MM.1S (cell line): Measurements from ENCODE around the gene DNAJB8.

Experiments used
- DNase-seq: peaks from one replicate; pipeline ENCODE4 v3.0.0-alpha.2; 2015
- H2AFZ ChIP-seq: fragments of 300-600 bp; sonication (generic); 2 replicates; pipeline ENCODE4 v1.6.0; 2016; ENCODE audit warnings: antibody characterized with exemption, low read length
- H3F3A ChIP-seq: fragments of 300-600 bp; sonication (generic); 2 replicates; pipeline ENCODE4 v1.6.1; 2016; ENCODE audit warnings: mild to moderate bottlenecking, antibody characterized with exemption, low read length, moderate library complexity, mixed read lengths; ENCODE audit not compliant: insufficient read depth
- H3K27ac ChIP-seq: fragments of 300-600 bp; sonication (generic); 2 replicates; pipeline ENCODE4 v1.5.1; 2016; ENCODE audit warnings: mild to moderate bottlenecking, low read length
- H3K27me3 ChIP-seq: fragments of 300-600 bp; sonication (generic); replicated peaks from 2 replicates; pipeline ENCODE4 v1.6.0; 2016; ENCODE audit warnings: low read length; ENCODE audit not compliant: insufficient read depth
- H3K36me3 ChIP-seq: fragments of 300-600 bp; sonication (generic); replicated peaks from 2 replicates; pipeline ENCODE4 v1.6.1; 2016; ENCODE audit warnings: mild to moderate bottlenecking, low read length, mixed read lengths; ENCODE audit not compliant: insufficient read depth
- H3K4me1 ChIP-seq: fragments of 300-600 bp; sonication (generic); 2 replicates; pipeline ENCODE4 v1.6.1; 2016; ENCODE audit warnings: low read length, mixed read lengths
- H3K4me2 ChIP-seq: fragments of 300-600 bp; sonication (generic); 2 replicates; pipeline ENCODE4 v1.6.0; 2016; ENCODE audit warnings: low read depth, low read length
- H3K4me3 ChIP-seq: fragments of 300-600 bp; sonication (generic); 2 replicates; pipeline ENCODE4 v1.5.1; 2016; ENCODE audit warnings: low read length, mixed read lengths
- H3K79me2 ChIP-seq: fragments of 300-600 bp; sonication (generic); 2 replicates; pipeline ENCODE4 v1.6.1; 2016; ENCODE audit warnings: mixed run types, low read length, mixed read lengths
- H3K9ac ChIP-seq: fragments of 300-600 bp; sonication (generic); 2 replicates; pipeline ENCODE4 v1.6.1; 2016; ENCODE audit warnings: low read length, mixed read lengths
- H3K9me2 ChIP-seq: fragments of 300-600 bp; sonication (generic); replicated peaks from 2 replicates; pipeline ENCODE4 v1.6.1; 2016; ENCODE audit warnings: mild to moderate bottlenecking, low read length, mixed read lengths; ENCODE audit not compliant: insufficient read depth
- H3K9me3 ChIP-seq: fragments of 300-600 bp; sonication (generic); replicated peaks from 2 replicates; pipeline ENCODE4 v1.6.1; 2016; ENCODE audit warnings: mild to moderate bottlenecking, low read length, mixed read lengths; ENCODE audit not compliant: insufficient read depth
- H4K20me1 ChIP-seq: fragments of 300-600 bp; sonication (generic); 2 replicates; pipeline ENCODE4 v1.6.1; 2016; ENCODE audit warnings: mild to moderate bottlenecking, low read length, moderate library complexity, mixed read lengths; ENCODE audit not compliant: insufficient read depth
- EZH2 ChIP-seq: fragments of 300-600 bp; sonication (generic); optimal IDR thresholded peaks from 2 replicates; pipeline ENCODE3; 2017; ENCODE audit warnings: low read depth, mild to moderate bottlenecking, antibody characterized with exemption, low read length, mixed read lengths
- EZH2phosphoT487 ChIP-seq: fragments of 300-600 bp; sonication (generic); IDR thresholded peaks from 2 replicates; pipeline ENCODE4 v1.6.1; 2018; ENCODE audit warnings: antibody characterized with exemption, low read length
- TF ChIP-seq, protein P1 (sequence below): fragments of 300-600 bp; sonication (generic); IDR thresholded peaks from 2 replicates; pipeline ENCODE4 v1.5.1; 2016; ENCODE audit warnings: antibody characterized with exemption, low read length, mixed read lengths

DNAJB8 gene

DNA sequence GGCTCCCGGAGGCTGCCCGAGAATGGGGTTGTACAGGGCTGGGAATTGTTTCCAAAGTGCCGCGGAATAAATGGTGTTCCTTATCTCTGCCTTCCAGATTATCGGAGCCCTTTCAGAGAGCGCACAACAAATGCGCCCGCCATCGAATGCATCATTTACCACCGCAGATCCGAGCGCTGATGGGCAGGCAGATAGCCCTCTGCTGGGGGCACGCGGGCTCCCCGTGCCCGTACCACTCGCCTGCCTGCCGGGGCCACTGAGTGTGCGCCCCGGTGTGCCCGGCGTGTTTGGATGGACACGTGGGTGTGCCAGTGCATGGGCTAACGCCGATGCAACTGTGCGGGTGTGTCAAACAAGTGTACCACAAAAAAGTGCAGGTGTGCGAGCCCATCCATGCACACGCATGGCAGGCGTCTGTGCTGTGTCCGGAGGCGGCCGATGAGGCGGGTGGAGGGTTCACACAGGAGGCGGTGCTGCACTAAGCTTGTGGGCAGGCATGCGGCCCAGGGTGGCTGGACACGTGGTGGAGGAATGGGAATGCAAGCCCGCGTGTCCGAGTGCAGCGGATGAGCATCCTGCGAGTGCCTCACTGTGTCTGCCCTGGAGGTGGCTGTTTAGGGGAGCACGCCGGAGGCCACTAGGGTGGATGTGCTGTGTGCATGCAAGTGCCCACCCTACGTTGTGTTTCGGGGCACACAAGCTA lies 30.1 kb upstream of the DNAJB8 start:
- Histone ChIP-seq H3K9ac (no peak overlapping the region), H3K9me3 (no peaks in the 10 kb centered on the region), H4K20me1 (no peaks in the 10 kb centered on the region), H2AFZ (no peak overlapping the region), H3K4me2 (peak overlapping the region; percentile 76; the same call in 1 of the 2 replicates), H3K9me2 (no peaks in the 10 kb centered on the region), H3K4me3 (peak overlapping the region; percentile 61; the same call in 1 of the 2 replicates), H3K36me3 (no peaks in the 10 kb centered on the region), H3K79me2 (no peaks in the 10 kb centered on the region), H3K27ac (no peak overlapping the region), H3F3A (no peaks in the 10 kb centered on the region), H3K27me3 (peaks cover 96% of the 10 kb centered on the region), H3K4me1 (no peaks in the 10 kb centered on the region)
- DNase-seq = no peak
- TF ChIP-seq EZH2phosphoT487 (no peak), EZH2 (no peak)
- TF ChIP-seq, protein P1, sequence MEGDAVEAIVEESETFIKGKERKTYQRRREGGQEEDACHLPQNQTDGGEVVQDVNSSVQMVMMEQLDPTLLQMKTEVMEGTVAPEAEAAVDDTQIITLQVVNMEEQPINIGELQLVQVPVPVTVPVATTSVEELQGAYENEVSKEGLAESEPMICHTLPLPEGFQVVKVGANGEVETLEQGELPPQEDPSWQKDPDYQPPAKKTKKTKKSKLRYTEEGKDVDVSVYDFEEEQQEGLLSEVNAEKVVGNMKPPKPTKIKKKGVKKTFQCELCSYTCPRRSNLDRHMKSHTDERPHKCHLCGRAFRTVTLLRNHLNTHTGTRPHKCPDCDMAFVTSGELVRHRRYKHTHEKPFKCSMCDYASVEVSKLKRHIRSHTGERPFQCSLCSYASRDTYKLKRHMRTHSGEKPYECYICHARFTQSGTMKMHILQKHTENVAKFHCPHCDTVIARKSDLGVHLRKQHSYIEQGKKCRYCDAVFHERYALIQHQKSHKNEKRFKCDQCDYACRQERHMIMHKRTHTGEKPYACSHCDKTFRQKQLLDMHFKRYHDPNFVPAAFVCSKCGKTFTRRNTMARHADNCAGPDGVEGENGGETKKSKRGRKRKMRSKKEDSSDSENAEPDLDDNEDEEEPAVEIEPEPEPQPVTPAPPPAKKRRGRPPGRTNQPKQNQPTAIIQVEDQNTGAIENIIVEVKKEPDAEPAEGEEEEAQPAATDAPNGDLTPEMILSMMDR = no peak

DNA sequence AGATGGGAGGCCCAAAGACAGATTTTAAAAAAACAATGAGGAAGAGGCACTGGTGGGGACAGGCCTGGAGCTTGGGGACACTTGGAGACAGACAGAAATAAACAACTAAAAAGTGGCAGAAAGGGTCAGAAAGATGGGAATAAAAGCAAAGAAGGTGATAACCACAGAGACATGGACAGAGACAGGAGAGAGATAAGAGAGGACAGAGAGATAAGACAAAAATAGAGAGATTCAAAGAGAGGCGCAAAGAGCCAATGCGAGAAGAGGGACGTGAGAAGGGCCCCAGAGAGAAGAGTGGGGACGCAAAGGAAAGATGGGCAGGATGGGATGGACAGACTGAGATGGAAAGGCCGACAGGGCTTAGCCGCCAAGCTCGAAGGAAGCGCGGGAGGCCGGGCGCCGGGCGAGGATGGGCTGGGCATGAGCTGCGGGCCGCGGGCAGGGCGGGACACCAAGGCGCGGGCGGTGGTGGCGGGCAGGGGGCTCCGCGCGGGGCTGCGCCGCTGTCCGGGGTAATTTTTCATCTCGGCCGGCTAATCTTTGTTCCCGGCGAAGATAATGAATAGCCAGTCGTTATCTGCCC lies 29.4 kb upstream of the DNAJB8 start:
- no peaks in the 10 kb centered on the region for H4K20me1 ChIP-seq
- no peaks in the 10 kb centered on the region for H3F3A ChIP-seq
- H3K79me2 ChIP-seq = no peaks in the 10 kb centered on the region
- no peaks in the 10 kb centered on the region for H3K9me2 ChIP-seq
- TF ChIP-seq, protein P1 = no peak
- TF ChIP-seq EZH2 (no peak), EZH2phosphoT487 (no peak)
- DNase-seq = no peak
- no peak overlapping the region for H2AFZ ChIP-seq
- H3K36me3 ChIP-seq = no peaks in the 10 kb centered on the region
- H3K27me3 ChIP-seq = peaks cover 96% of the 10 kb centered on the region
- H3K4me3 ChIP-seq = no peak overlapping the region
- H3K4me1 ChIP-seq = no peaks in the 10 kb centered on the region
- H3K9ac ChIP-seq = no peak overlapping the region
- no peak overlapping the region for H3K4me2 ChIP-seq
- no peaks in the 10 kb centered on the region for H3K9me3 ChIP-seq
- no peak overlapping the region for H3K27ac ChIP-seq

DNA sequence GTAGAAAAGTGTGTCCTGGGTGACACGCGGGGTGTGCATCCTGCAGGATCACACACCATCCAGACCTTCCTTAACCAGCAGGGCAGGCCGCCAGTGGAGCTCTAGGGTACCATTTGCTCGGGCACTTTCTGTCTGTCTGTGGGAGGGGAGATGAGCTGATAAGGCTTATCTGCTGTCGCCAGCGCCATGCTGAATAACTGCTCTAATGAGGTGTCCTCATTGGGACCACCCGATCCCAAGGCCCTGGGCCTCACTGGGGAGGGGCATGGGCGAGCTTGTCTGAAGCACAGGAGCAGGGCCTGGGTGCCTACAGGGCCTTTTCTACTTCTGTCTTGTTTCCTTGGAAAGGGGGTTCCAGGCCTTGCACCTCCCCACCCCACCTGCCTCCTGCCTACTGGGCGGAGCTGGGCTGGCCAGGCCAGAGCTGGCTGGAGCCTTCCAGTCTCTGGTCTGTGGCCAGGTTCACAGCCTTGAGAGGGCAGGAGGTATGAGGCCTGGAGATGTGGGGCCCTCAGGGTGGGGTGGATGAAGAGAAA lies 28.8 kb upstream of the DNAJB8 start:
- no peaks in the 10 kb centered on the region for H4K20me1 ChIP-seq

More for the DNA sequence above, 28.8 kb upstream of the DNAJB8 start:
- Histone ChIP-seq H3K9ac (no peak overlapping the region), H3F3A (no peaks in the 10 kb centered on the region), H3K27me3 (peaks cover 96% of the 10 kb centered on the region), H2AFZ (no peak overlapping the region), H3K79me2 (no peaks in the 10 kb centered on the region), H3K4me2 (no peak overlapping the region), H3K27ac (no peak overlapping the region), H3K9me2 (no peaks in the 10 kb centered on the region), H3K9me3 (no peaks in the 10 kb centered on the region), H3K4me3 (no peak overlapping the region), H3K4me1 (no peaks in the 10 kb centered on the region), H3K36me3 (no peaks in the 10 kb centered on the region)
- TF ChIP-seq EZH2 = no peak
- TF ChIP-seq EZH2phosphoT487 = no peak
- TF ChIP-seq, protein P1 = no peak
- DNase-seq = no peak
